H1 (cell line): ENCODE data around the gene KCNJ16. TPM values are rescaled to one million over a fixed set of nuclear protein-coding genes. Genes with fewer than 3 reads are reported as not detected.

Source experiments
- BRCA1 ChIP-seq: IDR thresholded peaks from 2 replicates; pipeline ENCODE4 v1.6.1; 2012; ENCODE audit warnings: low read depth, low read length, improper control_type of control experiment
- FOSL1 ChIP-seq: IDR thresholded peaks from 2 replicates; pipeline ENCODE4 v1.6.1; 2011; ENCODE audit warnings: mild to moderate bottlenecking, low read depth, low read length, moderate library complexity; ENCODE audit not compliant: insufficient read depth
- HDAC2 ChIP-seq, 2 experiments: fragments of 300-600 bp in 1 of 2; sonication (generic) in 1 of 2; IDR thresholded peaks; 2 replicates each; pipeline ENCODE4 v1.6.1; 2011 to 2012; ENCODE audit warnings: low read depth in 2 of 2, low read length in 2 of 2, mild to moderate bottlenecking in 2 of 2, moderate library complexity in 2 of 2, borderline replicate concordance in 1 of 2, inconsistent platforms in 1 of 2
- MAFK ChIP-seq: IDR thresholded peaks from 2 replicates; pipeline ENCODE4 v1.6.1; 2012; ENCODE audit warnings: low read depth, mild to moderate bottlenecking, improper control_type of control experiment, low read length
- TBP ChIP-seq: IDR thresholded peaks from 2 replicates; pipeline ENCODE4 v1.6.1; 2011; ENCODE audit warnings: low read depth, low read length, improper control_type of control experiment
- polyA plus RNA-seq, 7 experiments: library from polyadenylated mRNA; depleted of rRNA in 3 of 7; stranded (reverse) in 5 of 7; unstranded in 2 of 7; fragments of >200 nt in 5 of 7; fragments of 200-250 nt in 2 of 7; gene quantifications; 1 replicate in 5 of 7; 2 replicates in 1 of 7; 4 replicates in 1 of 7; pipeline versions ENCODE4 v1.2.1 to v1.2.3, GENCODE V29; 2011 to 2013; ENCODE audit warnings: missing spikeins in 2 of 7, mixed read lengths in 2 of 7
- total RNA-seq: library from RNA; stranded (reverse); fragmentation: NEBNext Ultra II Directional; extraction: Animal tissue kit (Norgen Biotek cat#: 25700); gene quantifications from 2 replicates; pipeline ENCODE4 v1.2.1, GENCODE V29; 2021

Gene KCNJ16
- total and polyA plus RNA-seq, 2 of the 8 experiments (the other 6 are each of a cell fraction or from before 2014, with no cell fraction given), result not detected

GRCh38 chr17:70144260-70144846, 69.3 kb downstream of the KCNJ16 start (continued):
- TF ChIP-seq MAFK (no peak), HDAC2 (IDR thresholded peaks at IDR 0.05; ENCODE audit: borderline replicate concordance in 1 of 2, low read depth in 2 of 2, low read length in 2 of 2) (no peak), TBP (no peak), FOSL1 (no peak), BRCA1 (no peak)
